ENCODE results near the gene PDGFC.

The PDGFC gene

DNA sequence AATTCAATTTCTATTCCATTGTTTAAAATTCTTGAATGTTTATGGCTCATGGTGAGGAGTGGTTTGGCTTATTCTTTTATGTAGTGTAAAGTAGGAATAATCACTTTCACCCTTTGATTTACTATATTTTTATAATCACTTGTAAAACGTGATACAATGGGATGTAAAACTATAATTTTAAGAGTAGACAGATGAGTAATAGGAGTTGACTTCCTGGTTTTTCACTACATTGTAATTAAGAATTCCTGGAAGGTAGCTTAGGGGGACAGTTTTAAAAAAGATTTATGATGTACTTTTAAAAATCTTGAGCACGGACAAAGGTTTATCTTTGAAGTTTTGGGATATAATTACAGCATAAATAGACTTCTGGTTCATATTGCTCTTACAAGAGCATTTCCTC lies 65.3 kb downstream of the PDGFC start:
- H3K4me1 Mint-ChIP-seq: no peaks in the 10 kb centered on the region
- H3K36me3 Mint-ChIP-seq (ENCODE audit: insufficient read depth): peaks cover 2% of the 10 kb centered on the region
- DNase-seq (ENCODE audit: low spot score in 2 of 2) (no peak), ATAC-seq (replicated peaks; ENCODE audit: extremely low read depth, poor library complexity, severe bottlenecking) (no peak)
- H3K27ac Mint-ChIP-seq (ENCODE audit: low read depth): no peak overlapping the region
- peaks cover 13% of the 10 kb centered on the region for H3K9me3 Mint-ChIP-seq
- H3K27me3 Mint-ChIP-seq: no peaks in the 10 kb centered on the region
- no peak overlapping the region for H3K4me3 Mint-ChIP-seq

DNA sequence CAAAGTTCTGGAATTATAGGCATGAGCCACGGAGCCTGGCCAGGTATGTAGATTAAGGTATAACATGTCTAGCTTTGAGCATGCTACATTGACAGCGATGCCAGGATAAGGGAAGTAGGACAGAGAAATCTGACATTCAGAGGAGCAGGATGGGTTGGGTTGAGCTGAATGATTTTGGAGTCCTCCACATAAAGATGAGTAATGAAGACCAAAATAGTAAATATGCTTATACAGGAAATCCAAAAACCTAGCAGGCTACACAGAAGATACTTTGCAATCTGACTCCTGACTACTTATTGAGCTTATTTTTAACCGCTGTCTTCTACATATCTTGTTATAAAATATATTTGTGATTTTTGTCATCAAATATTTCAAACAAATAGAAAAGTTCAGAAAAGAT lies 69.7 kb downstream of the PDGFC start:
- no peak overlapping the region for H3K4me3 Mint-ChIP-seq
- H3K27ac Mint-ChIP-seq (ENCODE audit: low read depth): no peak overlapping the region

GRCh38 chr4:156898373-156899117 lies 73.1 kb downstream of the PDGFC start:
- no peaks in the 10 kb centered on the region for H3K4me1 Mint-ChIP-seq

More for the DNA sequence above, 69.7 kb downstream of the PDGFC start:
- Mint-ChIP-seq H3K9me3 (peaks cover 24% of the 10 kb centered on the region), H3K4me1 (no peaks in the 10 kb centered on the region), H3K36me3 (ENCODE audit: insufficient read depth) (no peaks in the 10 kb centered on the region), H3K27me3 (no peaks in the 10 kb centered on the region)
- DNase-seq (ENCODE audit: low spot score in 2 of 2): no peak
- no peak for ATAC-seq (replicated peaks; ENCODE audit: extremely low read depth, poor library complexity, severe bottlenecking)

DNA sequence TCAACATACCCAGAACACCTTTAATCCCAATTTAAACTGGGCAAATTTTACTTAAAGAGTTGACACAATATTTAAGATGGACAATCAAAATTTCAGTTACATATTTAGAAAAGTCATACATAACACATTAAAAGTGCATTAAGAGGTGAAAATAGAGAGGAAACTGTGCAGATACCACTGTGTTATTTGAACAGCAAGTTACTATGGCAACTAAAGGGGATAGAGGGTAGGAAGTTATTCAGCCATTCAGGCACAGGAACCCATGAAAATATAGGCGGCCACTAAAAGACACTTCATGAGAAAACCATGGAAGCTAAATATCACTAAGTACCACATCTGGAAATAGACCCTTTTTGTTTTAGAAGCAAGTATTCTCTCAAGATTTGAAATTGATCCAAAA lies 75.1 kb downstream of the PDGFC start:
- DNase-seq (ENCODE audit: low spot score in 2 of 2): no peak
- Mint-ChIP-seq H3K27ac (ENCODE audit: low read depth) (no peak overlapping the region), H3K9me3 (peaks cover 13% of the 10 kb centered on the region), H3K27me3 (no peaks in the 10 kb centered on the region), H3K4me3 (no peak overlapping the region), H3K4me1 (no peaks in the 10 kb centered on the region), H3K36me3 (ENCODE audit: insufficient read depth) (no peaks in the 10 kb centered on the region)
- ATAC-seq (replicated peaks; ENCODE audit: extremely low read depth, poor library complexity, severe bottlenecking): no peak

More at GRCh38 chr4:156898373-156899117, 73.1 kb downstream of the PDGFC start:
- no peak for ATAC-seq (replicated peaks; ENCODE audit: extremely low read depth, poor library complexity, severe bottlenecking)
- Mint-ChIP-seq H3K36me3 (ENCODE audit: insufficient read depth) (no peaks in the 10 kb centered on the region), H3K27me3 (no peaks in the 10 kb centered on the region), H3K4me3 (no peak overlapping the region), H3K27ac (ENCODE audit: low read depth) (no peak overlapping the region), H3K9me3 (peaks cover 19% of the 10 kb centered on the region)
- DNase-seq (ENCODE audit: low spot score in 2 of 2): no peak

DNA sequence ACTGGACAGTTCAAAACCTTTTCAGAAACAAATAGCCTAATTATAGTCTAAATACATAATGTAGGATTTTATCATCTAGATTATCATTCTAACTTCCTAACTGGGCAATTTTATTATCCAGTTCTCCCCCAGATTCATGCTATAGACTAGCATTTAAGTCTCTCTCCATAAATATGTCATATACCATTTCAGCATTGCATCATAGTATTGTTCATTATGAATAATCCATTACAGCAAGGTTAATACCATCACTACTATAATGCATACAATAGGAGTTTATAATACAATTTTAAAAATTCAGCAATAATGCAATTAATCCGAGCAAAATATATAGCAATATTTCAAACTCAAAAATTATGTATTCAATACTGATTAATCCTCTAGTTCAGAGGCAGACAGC lies 77.4 kb downstream of the PDGFC start:
- Mint-ChIP-seq H3K4me1 (no peaks in the 10 kb centered on the region), H3K36me3 (ENCODE audit: insufficient read depth) (no peaks in the 10 kb centered on the region), H3K4me3 (no peak overlapping the region), H3K27ac (ENCODE audit: low read depth) (no peak overlapping the region), H3K9me3 (no peaks in the 10 kb centered on the region), H3K27me3 (no peaks in the 10 kb centered on the region)
- DNase-seq (ENCODE audit: low spot score in 2 of 2) (no peak), ATAC-seq (replicated peaks; ENCODE audit: extremely low read depth, poor library complexity, severe bottlenecking) (no peak)

- Mint-ChIP-seq H3K27ac (ENCODE audit: low read depth) (no peak overlapping the region), H3K4me1 (no peaks in the 10 kb centered on the region), H3K36me3 (ENCODE audit: insufficient read depth) (no peaks in the 10 kb centered on the region), H3K27me3 (no peaks in the 10 kb centered on the region), H3K9me3 (no peaks in the 10 kb centered on the region), H3K4me3 (no peak overlapping the region)
- DNase-seq (ENCODE audit: low spot score in 2 of 2): no peak
- no peak for ATAC-seq (replicated peaks; ENCODE audit: extremely low read depth, poor library complexity, severe bottlenecking)
Measured at GRCh38 chr4:156892805-156893204, 78.8 kb downstream of the PDGFC start.

DNA sequence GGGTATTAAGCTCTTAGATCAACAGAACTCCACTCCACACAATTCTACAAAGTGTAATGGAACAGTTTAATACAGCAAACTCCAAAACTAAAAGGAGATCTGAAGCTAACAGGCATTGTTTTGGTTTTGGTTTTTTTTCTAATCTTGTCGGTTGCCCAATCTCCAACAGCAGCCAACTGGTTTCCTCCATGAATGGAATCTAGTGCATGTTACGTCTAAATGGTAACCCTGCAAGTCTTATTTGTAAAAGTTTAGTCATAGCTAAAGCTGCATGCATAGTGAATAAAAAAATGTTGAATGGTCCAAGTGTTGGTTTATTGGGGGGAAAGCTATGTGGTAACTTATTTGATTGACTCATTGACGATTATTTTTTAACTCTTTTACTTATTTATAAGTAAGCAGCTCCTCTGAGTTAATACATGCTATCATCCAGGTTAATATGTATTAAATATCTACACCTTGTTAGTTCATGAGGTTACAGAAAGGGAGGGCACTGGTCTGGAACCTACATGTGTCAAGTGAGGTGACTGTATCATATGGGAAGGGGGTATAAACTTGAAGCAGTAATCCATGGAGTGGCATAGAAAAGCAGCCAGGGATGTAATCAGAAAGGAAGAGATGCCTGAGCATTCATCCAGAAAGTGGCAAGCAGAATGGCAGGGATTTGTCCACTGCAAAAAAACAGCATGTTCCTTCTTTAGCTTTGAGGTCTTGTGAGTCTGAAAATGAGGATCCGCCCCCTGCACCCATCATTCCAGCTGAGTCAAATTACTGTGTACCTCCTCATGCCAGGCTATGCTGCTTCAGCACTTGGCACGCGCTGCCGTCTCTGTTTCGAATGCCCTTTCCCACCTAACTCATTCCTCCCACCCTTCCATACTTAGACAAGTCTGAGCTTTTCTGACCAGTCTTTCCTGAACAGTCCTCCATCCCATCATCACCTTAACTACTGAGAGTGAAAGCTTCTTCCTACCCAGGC lies 81.7 kb downstream of the PDGFC start:
- no peaks in the 10 kb centered on the region for H3K36me3 Mint-ChIP-seq (ENCODE audit: insufficient read depth)
- H3K4me3 Mint-ChIP-seq: no peak overlapping the region

DNA sequence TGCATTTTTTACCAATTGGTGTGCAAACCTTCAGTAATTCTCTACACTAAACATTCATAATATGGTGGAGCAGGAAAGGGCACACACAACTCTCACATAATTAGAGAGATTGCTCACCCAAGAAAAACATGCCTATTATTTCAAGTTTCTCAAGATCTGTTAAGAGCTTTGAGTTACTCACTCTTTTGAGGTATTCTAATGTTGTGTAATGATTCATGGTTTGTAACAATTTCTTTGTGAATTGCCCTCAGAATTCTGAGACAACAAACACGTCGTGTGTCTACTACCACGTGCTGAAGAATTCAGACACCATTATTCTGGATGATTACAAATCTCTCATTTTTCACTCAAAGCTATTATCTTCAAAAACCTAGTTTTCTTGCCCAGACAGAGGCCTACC lies 82.8 kb downstream of the PDGFC start:
- no peaks in the 10 kb centered on the region for H3K27me3 Mint-ChIP-seq
- no peaks in the 10 kb centered on the region for H3K36me3 Mint-ChIP-seq (ENCODE audit: insufficient read depth)
- ATAC-seq (replicated peaks; ENCODE audit: extremely low read depth, poor library complexity, severe bottlenecking): no peak
- no peak for DNase-seq (ENCODE audit: low spot score in 2 of 2)
- no peak overlapping the region for H3K4me3 Mint-ChIP-seq
- no peaks in the 10 kb centered on the region for H3K4me1 Mint-ChIP-seq
- H3K9me3 Mint-ChIP-seq: no peaks in the 10 kb centered on the region
- no peak overlapping the region for H3K27ac Mint-ChIP-seq (ENCODE audit: low read depth)

More for the DNA sequence above, 81.7 kb downstream of the PDGFC start:
- no peak overlapping the region for H3K27ac Mint-ChIP-seq (ENCODE audit: low read depth)
- H3K9me3 Mint-ChIP-seq: no peaks in the 10 kb centered on the region
- no peaks in the 10 kb centered on the region for H3K4me1 Mint-ChIP-seq
- H3K27me3 Mint-ChIP-seq: no peaks in the 10 kb centered on the region
- ATAC-seq (replicated peaks; ENCODE audit: extremely low read depth, poor library complexity, severe bottlenecking) (no peak), DNase-seq (ENCODE audit: low spot score in 2 of 2) (no peak)

DNA sequence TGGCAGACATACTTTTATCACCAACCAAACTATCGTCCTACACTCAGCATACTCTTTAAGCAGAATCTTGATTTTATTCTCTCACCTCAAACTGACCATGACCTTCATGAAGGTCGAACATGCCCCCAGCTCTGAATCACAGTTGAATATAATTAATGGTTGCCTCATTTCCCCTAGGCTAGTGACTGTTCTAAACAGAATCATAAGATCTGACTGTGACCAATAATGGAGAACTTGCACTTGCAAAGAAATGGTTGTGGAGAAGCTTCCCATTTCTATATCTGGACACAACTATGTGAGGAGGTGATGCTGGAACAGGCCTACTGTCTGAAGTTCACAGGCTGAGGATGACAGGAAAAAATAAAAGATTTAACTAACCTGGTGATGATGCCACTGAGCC lies 85.1 kb downstream of the PDGFC start:
- ATAC-seq (replicated peaks; ENCODE audit: extremely low read depth, poor library complexity, severe bottlenecking) (no peak), DNase-seq (ENCODE audit: low spot score in 2 of 2) (no peak)
- no peaks in the 10 kb centered on the region for H3K36me3 Mint-ChIP-seq (ENCODE audit: insufficient read depth)
- no peaks in the 10 kb centered on the region for H3K27me3 Mint-ChIP-seq
- no peak overlapping the region for H3K4me3 Mint-ChIP-seq
- peaks cover 5% of the 10 kb centered on the region for H3K9me3 Mint-ChIP-seq
- no peaks in the 10 kb centered on the region for H3K4me1 Mint-ChIP-seq
- no peak overlapping the region for H3K27ac Mint-ChIP-seq (ENCODE audit: low read depth)

GRCh38 chr4:156885374-156885773 lies 86.2 kb downstream of the PDGFC start:
- no peak for DNase-seq (ENCODE audit: low spot score in 2 of 2)
- peaks cover 6% of the 10 kb centered on the region for H3K9me3 Mint-ChIP-seq
- no peak overlapping the region for H3K4me3 Mint-ChIP-seq
- no peak for ATAC-seq (replicated peaks; ENCODE audit: extremely low read depth, poor library complexity, severe bottlenecking)
- no peaks in the 10 kb centered on the region for H3K27me3 Mint-ChIP-seq
- no peaks in the 10 kb centered on the region for H3K36me3 Mint-ChIP-seq (ENCODE audit: insufficient read depth)
- H3K4me1 Mint-ChIP-seq: no peaks in the 10 kb centered on the region
- no peak overlapping the region for H3K27ac Mint-ChIP-seq (ENCODE audit: low read depth)

- Mint-ChIP-seq H3K27me3 (no peaks in the 10 kb centered on the region), H3K4me3 (no peak overlapping the region), H3K27ac (ENCODE audit: low read depth) (no peak overlapping the region), H3K9me3 (peaks cover 6% of the 10 kb centered on the region), H3K36me3 (ENCODE audit: insufficient read depth) (no peaks in the 10 kb centered on the region), H3K4me1 (no peaks in the 10 kb centered on the region)
- DNase-seq (ENCODE audit: low spot score in 2 of 2) (no peak), ATAC-seq (replicated peaks; ENCODE audit: extremely low read depth, poor library complexity, severe bottlenecking) (no peak)
Measured at GRCh38 chr4:156884183-156884582, 87.4 kb downstream of the PDGFC start.

DNA sequence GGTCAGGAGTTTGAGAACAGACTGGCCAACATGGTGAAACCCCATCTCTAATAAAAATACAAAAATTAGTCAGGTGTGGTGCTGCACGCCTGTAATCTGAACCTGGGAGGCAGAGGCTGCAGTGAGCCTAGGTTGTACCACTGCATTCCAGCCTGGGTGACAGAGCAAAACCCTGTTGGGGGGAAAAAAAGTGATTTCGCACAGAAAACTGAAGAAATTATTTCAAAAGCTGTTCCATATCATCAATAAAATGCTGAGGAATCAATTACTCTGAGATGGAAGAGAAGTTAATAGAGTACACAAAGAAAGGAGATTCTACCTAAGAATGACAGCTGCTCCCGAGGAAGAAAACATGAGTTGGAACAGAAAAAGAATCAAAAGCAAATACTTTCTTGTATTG lies 95.9 kb downstream of the PDGFC start:
- Mint-ChIP-seq H3K4me1 (no peaks in the 10 kb centered on the region), H3K27me3 (no peaks in the 10 kb centered on the region), H3K9me3 (peaks cover 13% of the 10 kb centered on the region), H3K27ac (ENCODE audit: low read depth) (no peak overlapping the region), H3K36me3 (ENCODE audit: insufficient read depth) (no peaks in the 10 kb centered on the region), H3K4me3 (no peak overlapping the region)
- ATAC-seq (replicated peaks; ENCODE audit: extremely low read depth, poor library complexity, severe bottlenecking) (no peak), DNase-seq (ENCODE audit: low spot score in 2 of 2) (no peak)

DNA sequence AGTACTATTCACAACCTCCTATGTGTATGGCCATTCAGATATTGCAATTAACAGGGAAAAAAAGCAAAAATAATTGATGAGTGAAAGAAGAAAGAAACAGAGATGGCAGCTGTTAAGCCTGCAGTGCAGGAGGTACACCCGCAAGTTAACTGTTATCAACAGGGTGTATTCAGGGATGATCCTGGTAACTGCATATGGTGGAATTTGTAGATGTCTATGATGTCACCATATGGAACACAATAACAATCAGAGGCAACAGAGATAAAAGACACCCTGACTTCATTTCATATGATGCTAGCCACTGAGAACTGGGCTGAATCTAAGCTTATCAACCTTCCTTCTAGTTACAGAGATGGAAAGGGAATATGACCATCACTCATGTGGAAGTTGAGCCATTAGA lies 96.5 kb downstream of the PDGFC start:
- DNase-seq (ENCODE audit: low spot score in 2 of 2) (no peak), ATAC-seq (replicated peaks; ENCODE audit: extremely low read depth, poor library complexity, severe bottlenecking) (no peak)
- H3K9me3 Mint-ChIP-seq: peaks cover 13% of the 10 kb centered on the region
- no peak overlapping the region for H3K27ac Mint-ChIP-seq (ENCODE audit: low read depth)
- H3K4me3 Mint-ChIP-seq: no peak overlapping the region
- H3K4me1 Mint-ChIP-seq: no peaks in the 10 kb centered on the region
- no peaks in the 10 kb centered on the region for H3K27me3 Mint-ChIP-seq
- no peaks in the 10 kb centered on the region for H3K36me3 Mint-ChIP-seq (ENCODE audit: insufficient read depth)
